A549 (cell line): ENCODE measurements around the gene TMEM80. TPM values are rescaled to one million over a fixed set of nuclear protein-coding genes. Genes with fewer than 3 reads are reported as not detected.

Experiments
- ATAC-seq, 2 experiments: fragments of 200-7000 bp in 1 of 2; fragments of >200 bp in 1 of 2; cut with Nextera tagmentation in 1 of 2; cut with Tn5 transposase in 1 of 2; 3 replicates each; pipeline versions ENCODE4 v1.8.0 to v1.9.1; 2018 to 2020; ENCODE audit warnings: mild to moderate bottlenecking in 1 of 2, moderate library complexity in 1 of 2
- CTCF ChIA-PET: fragments of 300-600 bp; sonication (Branson Sonifier 250); formaldehyde crosslinking; extraction: SDS; loops from one replicate; lab custom pipeline; 2021; ENCODE audit warnings: antibody characterized with exemption, inconsistent platforms; lab: Yijun Ruan, JAX
- POLR2A ChIA-PET: fragments of 350-600 bp; formaldehyde crosslinking; extraction: SDS; loops from one replicate; lab custom pipeline; 2021; ENCODE audit warnings: antibody characterized with exemption, inconsistent platforms; lab: Yijun Ruan, JAX
- DNase-seq, 2 experiments: peaks; one replicate each; pipeline versions ENCODE4 v3.0.0 to v3.0.0-alpha.2; 2011 to 2016; ENCODE audit warnings: low read depth in 1 of 2, low spot score in 1 of 2
- FAIRE-seq: peaks from 2 replicates; lab custom pipeline; 2011; peaks lifted over from hg19 to GRCh38; lab: Jason Lieb, UNC
- H3K27ac ChIP-seq, 2 experiments: fragments of >200 bp; sonication (Bioruptor Twin); formaldehyde crosslinking; 3 replicates each; pipeline ENCODE4 v1.5.1; 2016 to 2017
- H3K4me1 ChIP-seq: fragments of >200 bp; sonication (Bioruptor Twin); formaldehyde crosslinking; 3 replicates; pipeline ENCODE4 v1.6.1; 2016
- H3K4me2 ChIP-seq: fragments of >200 bp; sonication (Bioruptor Twin); formaldehyde crosslinking; 3 replicates; pipeline ENCODE4 v1.6.1; 2016
- H3K4me3 ChIP-seq: fragments of >200 bp; sonication (Bioruptor Twin); formaldehyde crosslinking; 3 replicates; pipeline ENCODE4 v1.5.1; 2016
- H3K9me3 ChIP-seq: fragments of >200 bp; sonication (Bioruptor Twin); formaldehyde crosslinking; 3 replicates; pipeline ENCODE4 v1.6.1; 2016
- BHLHE40 ChIP-seq: IDR thresholded peaks from 2 replicates; pipeline ENCODE4 v1.6.1; 2012; ENCODE audit warnings: low read depth, low read length, inconsistent platforms
- CBX2 ChIP-seq: fragments of 200-600 bp; sonication (generic); IDR thresholded peaks from 2 replicates; pipeline ENCODE4 v1.6.1; 2016; ENCODE audit warnings: low read depth, mild to moderate bottlenecking, borderline replicate concordance
- CBX8 ChIP-seq: fragments of 200-600 bp; sonication (generic); IDR thresholded peaks from 2 replicates; pipeline ENCODE4 v1.6.1; 2016
- CEBPB ChIP-seq, 2 experiments: fragments of >200 bp in 1 of 2; sonication (Bioruptor Twin) in 1 of 2; formaldehyde crosslinking in 1 of 2; IDR thresholded peaks; 2 replicates each; pipeline ENCODE4 v1.6.1; 2012 to 2016
- CHD4 ChIP-seq: fragments of 200-600 bp; sonication (generic); IDR thresholded peaks from 2 replicates; pipeline ENCODE4 v1.6.1; 2016; ENCODE audit warnings: antibody characterized with exemption, mild to moderate bottlenecking, borderline replicate concordance
- ELK1 ChIP-seq: fragments of 150-350 bp; IDR thresholded peaks from 2 replicates; pipeline ENCODE4 v1.6.1; 2014; ENCODE audit warnings: low read depth, mild to moderate bottlenecking, low read length
- EP300 ChIP-seq, 2 experiments: fragments of >200 bp; sonication (Bioruptor Twin); formaldehyde crosslinking; IDR thresholded peaks; 2 replicates in 1 of 2; 3 replicates in 1 of 2; pipeline ENCODE4 v1.6.1; 2016 to 2017
- ESRRA ChIP-seq: fragments of 150-350 bp; IDR thresholded peaks from 2 replicates; pipeline ENCODE4 v1.6.1; 2014; ENCODE audit warnings: mild to moderate bottlenecking, low read length, borderline replicate concordance
- GATA3 ChIP-seq: IDR thresholded peaks from 2 replicates; pipeline ENCODE4 v1.6.1; 2012; ENCODE audit warnings: borderline replicate concordance
- HDAC2 ChIP-seq: fragments of 200-600 bp; sonication (generic); IDR thresholded peaks from 2 replicates; pipeline ENCODE4 v1.6.1; 2016
- HES2 ChIP-seq: fragments of >200 bp; sonication (Bioruptor Twin); formaldehyde crosslinking; IDR thresholded peaks from 2 replicates; pipeline ENCODE4 v1.6.1; 2016
- HMGXB4 ChIP-seq: fragments of 250-450 bp; sonication (Bioruptor Pico); IDR thresholded peaks from 2 replicates; pipeline ENCODE4 v1.5.0; 2021; ENCODE audit warnings: mild to moderate bottlenecking, moderate library complexity, borderline replicate concordance
- JUN ChIP-seq, 2 experiments: fragments of >200 bp; sonication (Bioruptor Twin); formaldehyde crosslinking; IDR thresholded peaks; 2 replicates in 1 of 2; 3 replicates in 1 of 2; pipeline ENCODE4 v1.6.1; 2016 to 2017
- JUNB ChIP-seq: fragments of >200 bp; sonication (Bioruptor Twin); formaldehyde crosslinking; IDR thresholded peaks from 2 replicates; pipeline ENCODE4 v1.6.1; 2016
- KDM1A ChIP-seq: fragments of 200-600 bp; sonication (generic); IDR thresholded peaks from 2 replicates; pipeline ENCODE4 v1.6.1; 2016; ENCODE audit warnings: low read depth, mild to moderate bottlenecking
- MAFK ChIP-seq: fragments of 450-650 bp; IDR thresholded peaks from 2 replicates; pipeline ENCODE4 v1.6.1; 2014; ENCODE audit not compliant: partially characterized antibody
- MAZ ChIP-seq: fragments of 150-350 bp; IDR thresholded peaks from 2 replicates; pipeline ENCODE4 v1.6.1; 2014; ENCODE audit warnings: antibody characterized with exemption, low read depth, low read length, borderline replicate concordance
- NFE2L2 ChIP-seq: fragments of 150-350 bp; conservative IDR thresholded peaks from 2 replicates; pipeline ENCODE4 v1.6.1; 2014; ENCODE audit warnings: low read length
- NR3C1 ChIP-seq: fragments of >200 bp; sonication (Bioruptor Twin); formaldehyde crosslinking; IDR thresholded peaks from 3 replicates; pipeline ENCODE4 v1.6.1; 2017
- POLR2A ChIP-seq: IDR thresholded peaks from 2 replicates; pipeline ENCODE4 v1.6.1; 2012; ENCODE audit warnings: mild to moderate bottlenecking, low read length
- POLR2AphosphoS2 ChIP-seq: conservative IDR thresholded peaks from 2 replicates; pipeline ENCODE4 v1.6.1; 2012; ENCODE audit warnings: low read length, improper control_type of control experiment, inconsistent platforms
- REST ChIP-seq: fragments of 200-600 bp; sonication (generic); IDR thresholded peaks from 2 replicates; pipeline ENCODE4 v1.6.1; 2016; ENCODE audit warnings: antibody characterized with exemption, mild to moderate bottlenecking, moderate library complexity
- RFX5 ChIP-seq: fragments of 450-650 bp; IDR thresholded peaks from 2 replicates; pipeline ENCODE4 v1.7.1; 2014; ENCODE audit warnings: antibody characterized with exemption, mild to moderate bottlenecking, moderate library complexity
- SMC3 ChIP-seq: fragments of >200 bp; sonication (Bioruptor Twin); formaldehyde crosslinking; IDR thresholded peaks from 3 replicates; pipeline ENCODE4 v1.6.1; 2018; ENCODE audit warnings: inconsistent platforms
- TFCP2L1 ChIP-seq: fragments of 250-450 bp; sonication (Bioruptor Pico); IDR thresholded peaks from 2 replicates; pipeline ENCODE4 v1.5.0; 2021; ENCODE audit warnings: mild to moderate bottlenecking
- ZC3H11A ChIP-seq: fragments of 450-650 bp; IDR thresholded peaks from 2 replicates; pipeline ENCODE4 v1.6.1; 2014; ENCODE audit warnings: antibody characterized with exemption, mild to moderate bottlenecking
- ZNF302 ChIP-seq: fragments of 250-450 bp; sonication (Bioruptor Pico); IDR thresholded peaks from 2 replicates; pipeline ENCODE4 v1.9.0; 2021; ENCODE audit warnings: inconsistent platforms, mild to moderate bottlenecking, moderate library complexity
- ZSCAN20 ChIP-seq: fragments of 250-450 bp; sonication (Bioruptor Pico); IDR thresholded peaks from 2 replicates; pipeline ENCODE4 v1.8.0; 2022; ENCODE audit warnings: mild to moderate bottlenecking, moderate library complexity
- WGBS: methylation state at CpG from one replicate; pipeline ENCODE4 v1.1.6; 2017; ENCODE audit errors: missing lambda C conversion rate; 5-methylcytosine and 5-hydroxymethylcytosine counted together
- polyA plus RNA-seq, 4 experiments: library from polyadenylated mRNA; depleted of rRNA in 3 of 4; stranded (reverse); fragments of >200 nt; fragmentation: RNase III in 1 of 4; extraction: RNeasy Plus Mini Kit Qiagen cat#74134 plus additional on column Dnase treatment in 1 of 4; gene quantifications; 2 replicates in 3 of 4; 3 replicates in 1 of 4; pipeline ENCODE4 v1.2.3, GENCODE V29; 2011 to 2017

Gene TMEM80
- polyA plus RNA-seq, 2 of the 4 experiments (the other 2 are of a cell fraction): 10.8 to 15.2 TPM

GRCh38 chr11:659532-660085 is 36.0 kb upstream of the TMEM80 start:
- Histone ChIP-seq H3K9me3 (no peaks in the 10 kb centered on the region), H3K27ac (no peak overlapping the region), H3K4me1 (peaks cover 14% of the 10 kb centered on the region), H3K4me3 (no peak overlapping the region), H3K4me2 (no peak overlapping the region)
- FAIRE-seq (no peak), ATAC-seq (no peak), DNase-seq (no peak)
- TF ChIP-seq CEBPB (IDR thresholded peaks at IDR 0.05) (no peak), ZC3H11A (no peak), HMGXB4 (no peak), REST (no peak), MAZ (no peak), HDAC2 (no peak), SMC3 (no peak), EP300 (IDR thresholded peaks at IDR 0.05) (no peak), TFCP2L1 (CRISPR knock-in tag) (no peak), NFE2L2 (no peak), NR3C1 (no peak), BHLHE40 (no peak), RFX5 (no peak)
- POLR2A ChIA-PET: no interaction called here
- CTCF ChIA-PET: interaction anchor here (0.6 to 3.5 kb wide), 4 partner anchors 37 to 84 kb away, joined by 3 to 39 read pairs (median 16); partner anchors contain the start of gene TMEM80
- 88% methylated on average over 15 of the region's 16 CpGs for WGBS

GRCh38 chr11:660281-660680 is 35.3 kb upstream of the TMEM80 start:
- FAIRE-seq (no peak), DNase-seq (no peak), ATAC-seq (no peak)
- ChIA-PET POLR2A (no interaction called here), CTCF (interaction anchor here (1.1 to 4.2 kb wide), 5 partner anchors 12 to 69 kb away, joined by 3 to 39 read pairs (median 26); partner anchors contain the start of gene TMEM80)
- H3K9me3 ChIP-seq: no peaks in the 10 kb centered on the region
- no peak overlapping the region for H3K27ac ChIP-seq
- H3K4me3 ChIP-seq: no peak overlapping the region
- peaks cover 8% of the 10 kb centered on the region for H3K4me1 ChIP-seq
- no peak overlapping the region for H3K4me2 ChIP-seq
- WGBS: 91% methylated on average over 13 of the region's 19 CpGs
- TF ChIP-seq MAFK: no peak
- no peak for TF ChIP-seq ZSCAN20

GRCh38 chr11:660681-661444 is 34.8 kb upstream of the TMEM80 start:
- FAIRE-seq (no peak), ATAC-seq (no peak), DNase-seq (no peak)
- ChIA-PET POLR2A (no interaction called here), CTCF (interaction anchor here (0.6 to 4.2 kb wide), 8 partner anchors 11 to 69 kb away, joined by 3 to 39 read pairs (median 5); partner anchors contain the start of gene TMEM80)
- Histone ChIP-seq H3K4me3 (no peak overlapping the region), H3K9me3 (no peaks in the 10 kb centered on the region), H3K4me1 (peaks cover 6% of the 10 kb centered on the region; the same call in 2 of the 3 replicates), H3K27ac (no peak overlapping the region), H3K4me2 (no peak overlapping the region)
- TF ChIP-seq ZNF302 (CRISPR knock-in tag): no peak
- no peak for TF ChIP-seq POLR2A
- TF ChIP-seq CHD4: no peak
- TF ChIP-seq CBX8: no peak
- no peak for TF ChIP-seq CBX2
- TF ChIP-seq ELK1: no peak
- no peak for TF ChIP-seq HES2
- TF ChIP-seq GATA3: no peak
- no peak for TF ChIP-seq NR3C1
- TF ChIP-seq JUNB: no peak
- no peak for TF ChIP-seq POLR2AphosphoS2
- TF ChIP-seq JUN (IDR thresholded peaks at IDR 0.05): no peak
- TF ChIP-seq HDAC2: no peak
- no peak for TF ChIP-seq ESRRA
- TF ChIP-seq KDM1A: no peak
- WGBS: 96% methylated on average over 19 of the region's 19 CpGs
